ENCODE data around the gene APOL3.
"Not testable (repeated sequence)": the region's sequence is repeated elsewhere in the genome, so short reads cannot be mapped to it uniquely, and the experiment has no call there.

The APOL3 gene

DNA sequence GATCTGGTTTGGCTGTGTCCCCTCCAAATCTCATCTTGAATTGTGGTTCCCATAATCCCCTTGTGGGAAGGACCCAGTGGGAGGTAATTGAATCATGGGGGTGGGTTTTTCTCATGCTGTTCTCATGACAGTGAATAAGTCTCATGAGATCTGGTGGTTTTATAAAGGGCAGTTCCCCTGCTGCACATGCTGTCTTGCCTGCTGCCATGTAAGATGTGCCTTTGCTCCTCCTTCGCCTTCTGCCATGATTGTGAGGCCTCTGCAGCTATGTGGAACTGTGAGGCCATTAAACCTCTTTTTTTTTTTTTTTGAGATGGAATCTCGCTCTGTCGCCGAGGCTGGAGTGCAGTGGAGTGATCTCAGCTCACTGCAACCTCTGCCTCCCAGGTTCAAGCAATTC is 59.6 kb downstream of the APOL3 start:
- not testable (repeated sequence) for DNase-seq (ENCODE audit: low read depth, low spot score)

DNA sequence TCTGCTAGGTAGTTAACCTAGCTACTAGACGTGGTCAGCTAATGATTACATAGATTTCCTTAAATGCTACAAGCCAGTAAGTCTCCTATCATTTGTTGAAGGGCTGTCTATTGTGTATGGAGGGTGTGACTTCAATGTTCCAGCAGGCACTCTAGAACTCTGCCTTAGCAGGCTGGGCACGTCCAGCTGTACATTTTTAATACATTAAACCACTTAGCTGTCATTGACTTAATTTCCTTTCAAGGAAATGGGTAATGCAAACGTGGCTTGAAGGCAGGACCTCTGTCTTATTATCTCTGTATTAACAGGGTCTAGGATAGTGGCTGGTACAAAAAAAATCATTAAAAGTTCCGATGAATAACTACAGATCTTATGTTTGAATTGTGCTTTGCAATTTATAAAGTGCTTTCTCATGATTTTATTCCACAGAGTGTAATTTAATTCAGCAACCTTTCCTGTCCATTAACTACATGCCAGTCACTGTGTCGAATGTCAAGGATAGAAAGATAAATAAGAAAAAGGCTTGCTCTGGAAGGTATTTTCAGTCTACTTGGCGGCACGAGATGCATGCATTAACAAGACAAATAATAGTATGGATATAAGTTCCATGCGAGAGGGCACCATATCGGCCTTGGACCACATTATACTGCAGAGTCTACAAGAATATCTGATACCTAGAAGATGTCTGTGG is 60.3 kb downstream of the APOL3 start:
- no peak for DNase-seq (ENCODE audit: low read depth, low spot score)

- DNase-seq (ENCODE audit: low read depth, low spot score): not testable (repeated sequence)
Measured at GRCh38 chr22:36099561-36099960, 61.0 kb downstream of the APOL3 start.

GRCh38 chr22:36097880-36098279 is 62.7 kb downstream of the APOL3 start:
- DNase-seq (ENCODE audit: low read depth, low spot score): no peak

GRCh38 chr22:36090772-36091171 is 69.8 kb downstream of the APOL3 start:
- DNase-seq (ENCODE audit: low read depth, low spot score): not testable (repeated sequence)

Measured in ELF-1 (cell line).